ENCODE results near the gene ZBTB7A.

ZBTB7A gene

GRCh38 chr19:4066682-4067395, at the start of gene ZBTB7A:
Gene ZBTB7A, minus strand, starts transcription at chr19:4066899. Its CDS starts 11,667 bp downstream, at chr19:4055232.
- peak; percentile 48 for DNase-seq

- DNase-seq = no peak
These were observed 49.2 kb upstream of the ZBTB7A start for GRCh38 chr19:4115818-4116385.

DNA sequence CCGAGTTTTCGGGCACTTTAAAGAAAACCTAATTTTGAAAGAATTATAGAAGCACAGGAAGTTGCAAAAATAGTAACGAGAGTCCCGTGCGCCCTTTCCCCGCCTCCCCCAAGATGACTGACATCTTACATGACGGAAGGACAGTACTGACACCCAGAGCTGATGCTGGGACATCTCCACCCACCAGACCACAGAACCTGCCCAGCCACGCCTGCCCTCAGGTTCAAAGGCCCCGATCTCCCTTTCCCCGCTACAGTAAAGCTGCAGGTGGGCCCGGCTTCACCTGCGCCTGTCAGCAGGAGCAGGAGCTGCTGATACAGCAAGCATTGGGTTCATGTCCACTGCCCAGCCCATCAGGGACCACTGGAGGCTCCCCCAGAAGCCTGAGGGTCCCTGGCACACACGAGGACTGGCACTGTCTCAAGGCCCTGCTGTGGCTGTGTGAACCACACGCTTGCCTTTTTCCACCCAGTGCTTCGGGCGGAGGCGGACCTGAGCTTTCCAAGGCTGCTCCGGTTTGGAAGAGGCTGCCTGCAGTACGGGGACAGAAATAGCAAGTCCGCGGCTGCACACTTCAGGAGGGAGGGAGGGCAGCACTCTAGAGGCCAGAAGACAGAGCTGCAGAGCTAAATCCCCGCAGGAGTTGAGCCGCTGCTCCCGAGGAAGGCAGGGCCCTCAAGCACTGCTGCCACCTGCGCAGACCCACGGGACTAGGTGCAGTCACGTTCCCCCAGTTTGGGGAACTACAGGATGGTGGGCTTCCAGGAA, 48.5 kb upstream of the ZBTB7A start:
- DNase-seq = no peak

GRCh38 chr19:4114181-4114580, 47.5 kb upstream of the ZBTB7A start:
- DNase-seq = no peak

DNA sequence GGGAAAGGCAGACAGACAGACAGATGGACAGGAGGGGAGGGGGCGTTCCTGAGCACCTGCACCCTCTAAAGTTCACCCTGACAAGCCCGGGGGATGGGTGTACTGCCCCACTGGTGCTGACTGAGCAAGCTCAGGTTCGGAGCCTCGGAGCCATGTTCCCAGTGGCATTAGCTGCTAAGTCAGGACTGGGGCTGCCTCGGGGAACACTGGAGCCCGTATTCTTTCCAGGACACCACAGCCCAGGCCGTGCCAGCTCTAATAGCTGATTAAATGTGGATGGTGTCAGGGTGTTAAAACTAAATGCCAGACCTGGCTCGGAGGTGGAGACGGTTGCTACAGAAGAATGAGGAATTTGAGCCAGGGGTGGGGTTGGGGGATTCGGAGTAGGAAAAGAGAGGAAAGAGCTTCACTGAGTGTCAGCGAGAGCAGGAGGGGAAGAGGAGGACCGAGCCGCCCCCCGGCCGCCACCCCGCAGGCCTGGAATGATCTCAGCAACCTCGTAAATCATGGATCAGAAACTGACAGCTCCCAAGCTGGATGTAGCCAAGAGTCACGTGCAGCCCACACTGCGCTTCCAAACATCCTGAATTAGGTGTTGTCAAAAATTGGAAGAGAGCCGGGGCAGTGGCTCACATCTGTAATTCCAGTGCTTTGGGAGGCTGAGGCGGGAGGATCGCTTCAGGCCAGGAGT, 46.8 kb upstream of the ZBTB7A start:
- no peak for DNase-seq

- no peak for DNase-seq
These were observed 45.7 kb upstream of the ZBTB7A start for GRCh38 chr19:4112367-4112766.

- no peak for DNase-seq
These were observed 42.9 kb upstream of the ZBTB7A start for GRCh38 chr19:4109626-4109945.

DNA sequence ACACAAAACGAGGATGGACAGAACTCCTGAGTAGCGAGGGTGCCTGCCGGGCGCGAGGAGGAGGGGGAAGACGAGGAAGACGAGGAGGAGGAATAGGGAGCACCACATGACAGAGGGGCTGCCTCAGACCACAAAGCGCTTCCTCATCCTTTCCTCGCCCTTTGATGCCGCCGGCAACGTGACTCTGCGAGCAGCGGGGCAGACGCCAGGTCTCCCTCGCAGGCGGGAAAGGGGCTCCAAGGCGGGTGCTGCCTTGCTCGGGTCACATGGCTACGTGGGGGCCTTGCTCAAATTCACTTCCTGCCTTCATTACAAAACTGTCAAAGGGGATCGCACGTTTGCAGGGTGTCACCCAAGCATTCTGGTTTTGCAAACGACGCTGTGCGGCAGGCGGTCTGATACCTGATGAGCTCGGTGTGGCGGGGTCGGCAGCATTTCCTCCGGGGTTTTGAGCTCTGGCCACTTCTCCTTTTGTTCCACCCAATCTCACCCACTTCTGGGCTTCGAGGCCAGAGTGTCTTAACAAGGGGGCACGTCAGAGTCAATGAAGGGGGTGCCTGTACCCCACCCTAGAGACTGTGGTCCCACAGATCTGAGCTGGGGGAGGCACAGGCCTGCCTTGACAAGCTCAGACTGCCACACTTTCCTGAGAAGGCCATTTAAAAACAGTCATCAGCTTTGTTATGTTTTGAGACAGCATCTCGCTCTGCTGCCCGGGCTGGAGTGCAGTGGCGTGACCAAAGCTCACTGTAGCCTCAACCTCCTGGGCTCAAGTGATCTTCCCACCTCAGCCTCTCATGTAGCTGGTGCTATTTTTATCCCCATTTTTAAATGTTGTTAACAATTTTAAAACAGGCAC, 42.3 kb upstream of the ZBTB7A start:
- DNase-seq = no peak

DNA sequence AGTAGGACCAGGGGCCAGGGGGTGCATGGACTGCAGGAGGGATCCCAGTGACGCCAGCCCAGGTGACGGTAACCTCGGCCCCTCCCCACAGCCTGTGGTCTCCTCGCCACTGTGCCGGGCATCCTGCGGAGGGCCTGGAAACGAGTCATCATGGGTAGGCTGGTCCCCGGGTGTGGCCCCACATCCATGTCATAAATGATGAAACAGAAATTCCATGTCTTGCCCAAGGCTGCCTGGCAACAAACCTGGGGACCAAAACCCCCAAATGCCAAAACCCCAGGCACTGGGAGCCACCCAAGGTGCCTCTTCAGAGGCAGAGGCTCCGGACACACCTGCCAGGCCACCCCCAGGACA, 36.4 kb upstream of the ZBTB7A start:
- no peak for DNase-seq

DNA sequence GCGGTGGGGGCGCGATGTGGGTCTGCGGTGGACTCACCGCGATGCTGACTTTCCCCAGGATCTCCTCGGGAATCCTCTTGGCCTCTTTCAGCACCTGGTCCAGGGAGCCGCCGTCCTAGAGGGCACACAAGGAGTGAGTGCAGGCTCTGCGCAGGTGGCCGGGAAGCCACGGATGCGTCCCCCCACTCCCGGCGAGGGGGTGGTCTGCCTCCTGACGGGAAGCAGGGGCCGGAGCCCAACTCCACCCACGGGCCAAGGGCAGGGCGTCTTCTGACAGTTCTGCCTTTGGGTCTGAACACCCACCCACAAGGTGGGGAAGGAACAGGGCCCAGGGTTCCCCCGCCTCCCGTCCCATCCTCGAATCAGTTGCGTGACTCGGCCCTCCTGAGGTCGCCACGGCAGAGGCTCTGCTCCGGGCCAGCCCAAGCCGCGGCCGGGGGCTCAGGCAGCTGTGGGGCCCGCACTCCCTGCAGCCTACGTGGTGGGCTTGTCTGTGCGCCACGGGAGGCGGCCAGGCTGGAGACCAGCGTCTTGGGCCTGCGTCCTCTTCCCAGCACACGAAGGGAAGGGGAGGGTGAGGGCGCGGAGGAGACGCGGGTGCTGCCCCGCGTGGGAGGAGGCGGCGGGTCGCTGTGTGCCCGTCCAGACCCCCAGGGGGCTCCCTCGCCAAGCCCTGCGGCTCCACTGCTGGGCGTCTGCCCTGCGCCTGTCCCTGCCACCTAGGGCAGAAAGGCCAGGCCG, 35.8 kb upstream of the ZBTB7A start:
- DNase-seq = no peak

DNA sequence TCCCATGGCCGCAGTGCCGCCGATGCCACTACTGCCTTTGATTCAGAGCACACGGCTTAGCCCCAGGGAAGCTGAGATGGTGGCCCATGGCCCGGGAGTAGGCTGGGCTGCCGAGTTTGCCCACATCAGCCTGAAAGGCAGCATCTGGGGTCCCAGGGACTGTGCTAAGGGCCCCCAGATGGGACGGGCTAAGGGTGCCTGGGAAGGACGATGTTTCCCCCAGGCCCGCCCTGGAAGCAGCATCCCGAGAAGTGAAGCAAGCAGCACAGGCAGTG, 34.7 kb upstream of the ZBTB7A start:
- DNase-seq = no peak

DNA sequence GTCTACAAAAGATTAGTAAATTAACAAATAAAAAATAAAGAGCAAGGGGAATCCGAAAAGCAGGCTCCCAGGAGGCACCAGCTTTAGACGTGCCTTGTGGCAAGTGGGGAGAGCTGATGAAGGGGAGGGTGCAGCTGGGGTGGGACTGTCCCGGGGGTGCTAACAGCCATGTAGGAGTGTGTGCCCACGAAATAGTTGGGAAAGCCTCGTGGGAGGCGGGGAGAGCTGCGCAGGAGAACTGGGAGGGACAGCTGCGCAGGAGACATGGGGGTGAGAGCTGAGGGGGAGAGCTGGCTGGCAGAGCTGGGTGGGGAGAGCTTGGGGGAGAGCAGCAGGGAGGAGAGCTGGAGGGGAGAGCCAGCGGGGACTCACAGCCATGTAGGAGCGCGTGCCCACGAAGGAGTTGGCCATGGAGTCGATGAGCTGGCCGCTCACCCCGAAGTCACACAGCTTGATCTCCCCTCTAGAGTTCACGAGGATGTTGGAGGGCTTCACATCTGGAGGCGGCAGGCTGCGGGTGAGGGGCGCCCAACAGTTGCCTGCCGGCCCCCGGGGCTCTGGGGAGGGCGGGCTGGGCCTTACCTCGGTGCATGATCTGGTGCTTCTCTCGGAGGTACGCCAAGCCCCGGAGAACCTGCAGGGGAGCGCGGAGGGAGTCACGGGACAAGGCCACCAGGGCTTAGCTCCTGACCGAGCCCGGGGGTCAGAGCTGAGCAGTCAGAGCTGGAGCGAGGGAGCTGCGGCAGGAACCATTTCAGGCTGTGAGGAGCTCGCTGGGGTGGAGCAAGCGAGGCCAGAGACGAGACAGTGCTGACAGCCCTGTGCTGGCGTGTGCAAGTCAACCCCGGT, 34.2 kb upstream of the ZBTB7A start:
- DNase-seq = no peak

DNA sequence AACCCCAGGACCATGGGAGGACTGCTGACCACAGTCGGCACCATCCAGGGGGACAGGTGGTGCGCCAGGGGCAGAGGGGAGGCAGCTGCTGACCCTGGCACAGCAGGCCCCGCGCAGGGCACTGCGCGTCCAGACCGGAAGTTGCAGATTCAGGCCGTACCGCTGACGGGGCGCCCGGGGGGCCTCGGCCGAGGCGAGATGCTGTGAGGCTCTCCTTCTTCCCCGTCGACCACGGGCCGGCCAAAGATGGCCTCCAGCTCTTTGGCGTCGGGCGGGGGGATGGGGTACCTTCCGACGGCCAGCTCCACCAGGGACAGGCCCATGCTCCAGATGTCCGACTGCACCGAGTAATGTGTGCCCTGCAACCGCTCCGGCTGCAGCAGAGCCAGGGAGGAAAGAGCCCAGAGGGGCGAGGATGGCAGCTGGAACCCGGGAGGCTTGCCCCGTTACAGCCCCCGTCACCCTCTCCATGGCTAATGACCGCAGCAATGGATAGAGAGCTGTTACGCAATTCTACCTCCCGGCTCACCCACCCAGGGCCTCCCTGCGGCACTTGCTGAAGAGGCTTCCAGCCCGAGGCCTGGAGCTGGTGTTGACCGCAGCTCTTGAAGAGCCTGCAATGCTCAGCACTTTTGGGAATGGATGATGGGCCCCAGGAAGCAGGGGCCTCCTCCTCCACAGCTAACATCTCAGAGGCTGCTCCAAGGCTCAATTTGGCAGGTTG, 32.5 kb upstream of the ZBTB7A start:
- DNase-seq = no peak

DNA sequence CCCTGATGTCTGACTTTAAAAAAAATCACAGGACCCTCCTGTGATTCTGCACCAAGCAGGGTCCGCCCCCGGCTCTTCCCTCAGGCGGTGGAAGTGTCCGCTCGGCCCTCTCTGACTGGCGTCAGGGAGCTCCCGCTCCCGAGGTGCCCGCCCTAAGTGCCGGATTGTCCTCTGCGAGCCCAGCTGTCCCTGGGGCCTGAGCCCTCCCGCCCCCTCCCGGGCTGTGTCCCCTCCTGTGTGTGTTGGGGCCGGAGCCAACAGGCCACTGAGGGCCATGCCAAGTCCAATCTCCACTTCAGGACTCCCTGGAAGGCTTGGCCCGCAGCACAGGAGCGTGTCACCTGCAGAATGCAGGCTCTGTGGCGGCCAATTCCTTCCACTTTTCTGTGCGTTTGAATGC, 31.8 kb upstream of the ZBTB7A start:
- no peak for DNase-seq

GRCh38 chr19:4097501-4097900, 30.8 kb upstream of the ZBTB7A start:
- DNase-seq = no peak

- DNase-seq = no peak
These were observed 29.6 kb upstream of the ZBTB7A start for GRCh38 chr19:4096049-4096892.

GRCh38 chr19:4095488-4095844, 28.8 kb upstream of the ZBTB7A start:
- no peak for DNase-seq

DNA sequence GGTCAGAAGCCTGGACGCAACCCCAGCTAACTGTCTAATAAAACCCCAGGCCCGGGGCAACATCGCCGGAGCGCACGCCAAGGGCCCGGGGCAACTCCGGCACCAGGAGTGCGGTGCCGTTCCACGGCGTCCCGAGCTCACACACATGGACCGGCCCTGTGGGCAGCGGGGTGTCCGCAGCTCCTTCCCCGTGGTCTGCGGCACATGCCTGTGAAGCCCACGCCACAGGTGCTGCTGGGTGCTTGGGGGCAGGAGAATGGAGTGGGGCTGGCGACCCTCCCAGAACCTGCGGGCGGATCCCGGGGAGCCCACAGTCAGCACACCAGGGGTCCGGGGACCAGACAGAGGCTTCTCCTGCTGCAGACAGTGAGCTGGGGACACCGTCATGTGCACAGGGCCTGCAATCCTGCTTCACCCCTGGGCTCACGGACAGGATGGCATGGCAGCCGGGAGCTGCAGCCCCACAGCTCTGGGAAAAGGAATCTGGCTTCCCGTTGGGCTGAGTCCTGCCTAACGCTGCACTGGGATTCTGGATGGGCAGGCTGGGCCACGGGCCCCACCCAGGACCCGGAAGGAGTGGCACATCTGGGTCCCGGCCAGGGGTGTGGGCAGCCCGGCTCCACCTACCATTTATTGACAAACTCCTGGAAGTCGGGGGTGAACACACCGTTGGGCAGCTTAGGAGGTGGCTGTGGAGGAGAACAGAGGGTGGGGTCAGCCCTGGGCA, 28.2 kb upstream of the ZBTB7A start:
- DNase-seq = no peak

GRCh38 chr19:4094291-4094690, 27.6 kb upstream of the ZBTB7A start:
- DNase-seq = no peak

Measured in DMS153 (cell line).